Measurements from ENCODE around the gene TSPO2. TPM values are rescaled to one million over a fixed set of nuclear protein-coding genes. Genes with fewer than 3 reads are reported as not detected.

The TSPO2 gene
- total RNA-seq, 1 donor from 2014 or later = not detected

DNA sequence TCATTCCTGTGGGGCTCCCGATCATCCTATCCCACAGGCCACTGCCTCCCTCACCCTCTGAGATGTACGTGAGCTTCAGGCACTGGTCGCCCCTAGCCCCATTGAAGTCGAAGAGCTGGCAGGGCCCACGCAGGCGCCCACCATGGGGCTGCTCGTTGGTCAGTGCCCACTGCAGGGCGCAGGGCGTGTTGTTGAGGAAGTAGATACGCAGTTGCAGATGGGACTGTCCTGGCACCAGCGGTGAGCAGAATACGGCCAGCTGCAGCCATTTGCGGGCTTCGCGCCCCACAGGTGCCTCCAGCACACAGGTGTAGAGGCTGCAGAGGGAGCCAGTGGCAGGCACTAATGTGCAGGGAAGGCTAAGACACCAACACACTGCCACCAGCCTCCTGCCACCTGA is 9.4 kb upstream of the TSPO2 start:
- Mint-ChIP-seq H3K4me3 (ENCODE audit: unreplicated experiment) (no peak overlapping the region), H3K36me3 (ENCODE audit: low read depth, unreplicated experiment) (no peaks in the 10 kb centered on the region), H3K27ac (ENCODE audit: unreplicated experiment) (no peak overlapping the region), H3K4me1 (ENCODE audit: low read depth, unreplicated experiment) (peaks cover 8% of the 10 kb centered on the region), H3K27me3 (ENCODE audit: low read depth, unreplicated experiment) (peaks cover 21% of the 10 kb centered on the region), H3K9me3 (ENCODE audit: unreplicated experiment) (no peaks in the 10 kb centered on the region)
- Histone ChIP-seq H3K36me3 (ENCODE audit: insufficient read depth, low read length) (no peaks in the 10 kb centered on the region), H3K27me3 (ENCODE audit: insufficient read depth, low read length) (peaks cover 2% of the 10 kb centered on the region), H3K27ac (ENCODE audit: low read depth, low read length) (no peak overlapping the region), H3K9ac (ENCODE audit: low read length) (no peak overlapping the region), H4K20me1 (ENCODE audit: insufficient read depth, low read length) (no peaks in the 10 kb centered on the region), H3K9me3 (ENCODE audit: insufficient read depth, low read depth, low read length) (no peaks in the 10 kb centered on the region), H2AFZ (ENCODE audit: low read depth, low read length) (no peak overlapping the region), H3K4me2 (ENCODE audit: low read length) (no peak overlapping the region), H3K4me1 (ENCODE audit: insufficient read depth, low read length) (peaks cover under 1% of the 10 kb centered on the region), H3K79me2 (ENCODE audit: insufficient read depth, low read length) (no peaks in the 10 kb centered on the region), H3K4me3 (ENCODE audit: insufficient read depth, low read depth, low read length) (no peak overlapping the region)
- no peak for FAIRE-seq
- TF ChIP-seq EZH2 (IDR thresholded peaks at IDR 0.05; ENCODE audit: insufficient read depth, low read length) = no peak
- TF ChIP-seq CTCF (IDR thresholded peaks at IDR 0.05; ENCODE audit: insufficient read depth, low read depth, low read length) = no peak
- no peak for DNase-seq (ENCODE audit: low read depth)

GRCh38 chr6:41033776-41034175 is 8.5 kb upstream of the TSPO2 start:
- Histone ChIP-seq H3K36me3 (ENCODE audit: insufficient read depth, low read length) (no peaks in the 10 kb centered on the region), H3K4me1 (ENCODE audit: insufficient read depth, low read length) (no peaks in the 10 kb centered on the region), H3K27me3 (ENCODE audit: insufficient read depth, low read length) (peaks cover 5% of the 10 kb centered on the region), H3K4me2 (ENCODE audit: low read length) (no peak overlapping the region), H3K9ac (ENCODE audit: low read length) (no peak overlapping the region), H3K4me3 (ENCODE audit: insufficient read depth, low read depth, low read length) (no peak overlapping the region), H3K9me3 (ENCODE audit: insufficient read depth, low read depth, low read length) (no peaks in the 10 kb centered on the region), H3K27ac (ENCODE audit: low read depth, low read length) (no peak overlapping the region), H4K20me1 (ENCODE audit: insufficient read depth, low read length) (no peaks in the 10 kb centered on the region), H2AFZ (ENCODE audit: low read depth, low read length) (no peak overlapping the region), H3K79me2 (ENCODE audit: insufficient read depth, low read length) (no peaks in the 10 kb centered on the region)
- H3K9me3 Mint-ChIP-seq (ENCODE audit: unreplicated experiment) = no peaks in the 10 kb centered on the region
- TF ChIP-seq CTCF (IDR thresholded peaks at IDR 0.05; ENCODE audit: insufficient read depth, low read depth, low read length) (no peak), EZH2 (IDR thresholded peaks at IDR 0.05; ENCODE audit: insufficient read depth, low read length) (no peak)
- DNase-seq (ENCODE audit: low read depth) (no peak), FAIRE-seq (no peak)
- H3K4me1 Mint-ChIP-seq (ENCODE audit: low read depth, unreplicated experiment) = peaks cover 8% of the 10 kb centered on the region
- no peak overlapping the region for H3K27ac Mint-ChIP-seq (ENCODE audit: unreplicated experiment)
- H3K4me3 Mint-ChIP-seq (ENCODE audit: unreplicated experiment) = no peak overlapping the region
- peaks cover 21% of the 10 kb centered on the region for H3K27me3 Mint-ChIP-seq (ENCODE audit: low read depth, unreplicated experiment)
- no peaks in the 10 kb centered on the region for H3K36me3 Mint-ChIP-seq (ENCODE audit: low read depth, unreplicated experiment)

- TF ChIP-seq EZH2 (IDR thresholded peaks at IDR 0.05; ENCODE audit: insufficient read depth, low read length) (no peak), CTCF (IDR thresholded peaks at IDR 0.05; ENCODE audit: insufficient read depth, low read depth, low read length) (no peak)
- Histone ChIP-seq H3K79me2 (ENCODE audit: insufficient read depth, low read length) (no peaks in the 10 kb centered on the region), H2AFZ (ENCODE audit: low read depth, low read length) (no peak overlapping the region), H3K36me3 (ENCODE audit: insufficient read depth, low read length) (no peaks in the 10 kb centered on the region), H3K9ac (ENCODE audit: low read length) (no peak overlapping the region), H3K27ac (ENCODE audit: low read depth, low read length) (no peak overlapping the region), H4K20me1 (ENCODE audit: insufficient read depth, low read length) (no peaks in the 10 kb centered on the region), H3K4me3 (ENCODE audit: insufficient read depth, low read depth, low read length) (no peak overlapping the region), H3K4me1 (ENCODE audit: insufficient read depth, low read length) (peaks cover 9% of the 10 kb centered on the region), H3K4me2 (ENCODE audit: low read length) (no peak overlapping the region), H3K27me3 (ENCODE audit: insufficient read depth, low read length) (peaks cover 5% of the 10 kb centered on the region), H3K9me3 (ENCODE audit: insufficient read depth, low read depth, low read length) (no peaks in the 10 kb centered on the region)
- peak; percentile 27 for DNase-seq (ENCODE audit: low read depth)
- H3K36me3 Mint-ChIP-seq (ENCODE audit: low read depth, unreplicated experiment) = no peaks in the 10 kb centered on the region
- peaks cover 16% of the 10 kb centered on the region for H3K27me3 Mint-ChIP-seq (ENCODE audit: low read depth, unreplicated experiment)
- peaks cover 19% of the 10 kb centered on the region for H3K4me1 Mint-ChIP-seq (ENCODE audit: low read depth, unreplicated experiment)
- H3K4me3 Mint-ChIP-seq (ENCODE audit: unreplicated experiment) = no peak overlapping the region
- no peak for FAIRE-seq
- H3K9me3 Mint-ChIP-seq (ENCODE audit: unreplicated experiment) = no peaks in the 10 kb centered on the region
- no peak overlapping the region for H3K27ac Mint-ChIP-seq (ENCODE audit: unreplicated experiment)
These were observed 6.1 kb upstream of the TSPO2 start for GRCh38 chr6:41036186-41036585.
